DND-41 (cell line): ENCODE results near the gene LTBP1.

Source experiments
- ATAC-seq: fragments of 200-7000 bp; cut with Tn5 transposase; 3 replicates; pipeline ENCODE4 v1.9.1; 2021; ENCODE audit warnings: low read depth; ENCODE audit not compliant: insufficient read depth
- DNase-seq: peaks from one replicate; pipeline ENCODE4 v3.0.0-alpha.2; 2020
- H2AFZ ChIP-seq: 2 replicates; pipeline ENCODE4 v1.6.0; 2012; ENCODE audit warnings: low read depth, low read length
- H3K27ac ChIP-seq: 2 replicates; pipeline ENCODE4 v1.5.1; 2012; ENCODE audit warnings: low read length, inconsistent platforms
- H3K27me3 ChIP-seq: fragments of 200-600 bp; sonication (generic); 2 replicates; pipeline ENCODE4 v1.6.0; 2012; ENCODE audit warnings: low read length, mild to moderate bottlenecking, inconsistent platforms; ENCODE audit not compliant: insufficient read depth, poor library complexity
- H3K36me3 ChIP-seq: 2 replicates; pipeline ENCODE4 v1.5.1; 2012; ENCODE audit warnings: low read length, inconsistent platforms; ENCODE audit not compliant: insufficient read depth
- H3K4me1 ChIP-seq: 2 replicates; pipeline ENCODE4 v1.5.1; 2012; ENCODE audit warnings: mild to moderate bottlenecking, low read length; ENCODE audit not compliant: insufficient read depth
- H3K4me2 ChIP-seq: 2 replicates; pipeline ENCODE4 v1.6.0; 2012; ENCODE audit warnings: mild to moderate bottlenecking, moderate library complexity, low read length, inconsistent platforms; ENCODE audit not compliant: insufficient read depth
- H3K4me3 ChIP-seq, 2 experiments: fragments of 200-600 bp in 1 of 2; shearing (Covaris generic) in 1 of 2; 2 replicates each; pipeline ENCODE4 v1.5.1; 2012 to 2016; ENCODE audit warnings: inconsistent platforms in 2 of 2, low read length in 2 of 2, mild to moderate bottlenecking in 2 of 2, low read depth in 1 of 2, moderate library complexity in 1 of 2
- H3K79me2 ChIP-seq: 2 replicates; pipeline ENCODE4 v1.6.0; 2012; ENCODE audit warnings: low read length, inconsistent platforms; ENCODE audit not compliant: insufficient read depth
- H3K9ac ChIP-seq: 2 replicates; pipeline ENCODE4 v1.6.0; 2012; ENCODE audit warnings: low read depth, mild to moderate bottlenecking, inconsistent platforms, low read length, moderate library complexity
- H3K9me3 ChIP-seq: 2 replicates; pipeline ENCODE4 v1.5.1; 2012; ENCODE audit warnings: low read length, moderate library complexity, mild to moderate bottlenecking, inconsistent platforms; ENCODE audit not compliant: insufficient read depth, severe bottlenecking
- H4K20me1 ChIP-seq: 2 replicates; pipeline ENCODE4 v1.6.0; 2012; ENCODE audit warnings: low read length; ENCODE audit not compliant: insufficient read depth
- CTCF ChIP-seq: IDR thresholded peaks from 2 replicates; pipeline ENCODE4 v1.5.1; 2012; ENCODE audit warnings: borderline replicate concordance, low read length, moderate library complexity, mild to moderate bottlenecking; ENCODE audit not compliant: poor library complexity, severe bottlenecking; ENCODE audit errors: extremely low read depth
- EZH2 ChIP-seq: IDR thresholded peaks from 3 replicates; pipeline ENCODE4 v1.6.1; 2012; ENCODE audit warnings: borderline replicate concordance, low read depth, mild to moderate bottlenecking, moderate library complexity, low read length, inconsistent platforms; ENCODE audit not compliant: severe bottlenecking

LTBP1 gene

GRCh38 chr2:33060405-33060804, 113.7 kb downstream of the LTBP1 start:
- H3K4me2 ChIP-seq, result no peak overlapping the region
- ATAC-seq (no peak), DNase-seq (no peak)
- H2AFZ ChIP-seq, result no peak overlapping the region
- no peak for TF ChIP-seq CTCF
- no peak for TF ChIP-seq EZH2
- no peak overlapping the region for H3K9ac ChIP-seq
- H4K20me1 ChIP-seq, result no peaks in the 10 kb centered on the region
- H3K27ac ChIP-seq, result no peak overlapping the region
- H3K36me3 ChIP-seq, result no peaks in the 10 kb centered on the region
- H3K9me3 ChIP-seq, result no peaks in the 10 kb centered on the region
- H3K27me3 ChIP-seq, result no peaks in the 10 kb centered on the region
- H3K4me1 ChIP-seq, result no peaks in the 10 kb centered on the region
- no peak overlapping the region for H3K4me3 ChIP-seq
- no peaks in the 10 kb centered on the region for H3K79me2 ChIP-seq

GRCh38 chr2:33062665-33063250, 116.0 kb downstream of the LTBP1 start:
- ATAC-seq, result no peak
- Histone ChIP-seq H2AFZ (no peak overlapping the region), H3K9ac (no peak overlapping the region), H3K9me3 (no peaks in the 10 kb centered on the region), H3K4me3 (no peak overlapping the region), H3K79me2 (no peaks in the 10 kb centered on the region), H3K36me3 (no peaks in the 10 kb centered on the region), H3K4me1 (no peaks in the 10 kb centered on the region), H3K27ac (no peak overlapping the region), H3K4me2 (no peak overlapping the region), H4K20me1 (no peaks in the 10 kb centered on the region), H3K27me3 (no peaks in the 10 kb centered on the region)
- no peak for DNase-seq
- no peak for TF ChIP-seq CTCF
- no peak for TF ChIP-seq EZH2

- no peak overlapping the region for H2AFZ ChIP-seq
- H3K79me2 ChIP-seq, result no peaks in the 10 kb centered on the region
- no peaks in the 10 kb centered on the region for H3K36me3 ChIP-seq
- H3K9me3 ChIP-seq, result no peaks in the 10 kb centered on the region
- H3K4me3 ChIP-seq, result no peak overlapping the region
- H3K9ac ChIP-seq, result no peak overlapping the region
- no peak overlapping the region for H3K4me2 ChIP-seq
- H3K27me3 ChIP-seq, result no peaks in the 10 kb centered on the region
- no peaks in the 10 kb centered on the region for H4K20me1 ChIP-seq
- DNase-seq (no peak), ATAC-seq (no peak)
- H3K4me1 ChIP-seq, result no peaks in the 10 kb centered on the region
- no peak overlapping the region for H3K27ac ChIP-seq
- TF ChIP-seq CTCF (no peak), EZH2 (no peak)
Observed at GRCh38 chr2:33064349-33064801, 117.6 kb downstream of the LTBP1 start.

- no peak overlapping the region for H3K27ac ChIP-seq
- no peak for ATAC-seq
Observed at GRCh38 chr2:33067598-33067997, 120.8 kb downstream of the LTBP1 start.

More at GRCh38 chr2:33067598-33067997, 120.8 kb downstream of the LTBP1 start:
- TF ChIP-seq CTCF (no peak), EZH2 (no peak)
- Histone ChIP-seq H3K4me3 (no peak overlapping the region), H3K36me3 (no peaks in the 10 kb centered on the region), H3K4me2 (no peak overlapping the region), H3K4me1 (no peaks in the 10 kb centered on the region), H3K9me3 (no peaks in the 10 kb centered on the region), H2AFZ (no peak overlapping the region), H3K9ac (no peak overlapping the region), H3K79me2 (no peaks in the 10 kb centered on the region), H3K27me3 (no peaks in the 10 kb centered on the region), H4K20me1 (no peaks in the 10 kb centered on the region)
- DNase-seq, result no peak
